GM10266 (cell line): ENCODE data around the gene CHAD.

Source experiments
- DNase-seq: peaks from one replicate; pipeline ENCODE4 v3.0.0; 2012; ENCODE audit errors: extremely low spot score
- CTCF ChIP-seq: IDR thresholded peaks from 2 replicates; pipeline ENCODE4 v1.5.1; 2012; ENCODE audit warnings: mild to moderate bottlenecking, low read depth; ENCODE audit not compliant: control insufficient read depth, insufficient read depth; ENCODE audit errors: missing control alignments

CHAD gene

GRCh38 chr17:50466371-50467113 is 2.1 kb downstream of the CHAD start:
- peak; percentile 11 for DNase-seq
- no peak for TF ChIP-seq CTCF

GRCh38 chr17:50465635-50466034 is 3.0 kb downstream of the CHAD start:
- peak; percentile 8 for DNase-seq
- no peak for TF ChIP-seq CTCF

GRCh38 chr17:50465171-50465570 is 3.5 kb downstream of the CHAD start:
- DNase-seq, result peak; percentile 12
- no peak for TF ChIP-seq CTCF

GRCh38 chr17:50464736-50465135 is 3.9 kb downstream of the CHAD start:
- peak; percentile 15 for DNase-seq
- no peak for TF ChIP-seq CTCF

GRCh38 chr17:50464121-50464520 is 4.6 kb downstream of the CHAD start:
- DNase-seq, result peak; percentile 11
- TF ChIP-seq CTCF, result no peak

- no peak for DNase-seq
- TF ChIP-seq CTCF, result no peak
Measured at GRCh38 chr17:50462446-50462845, 6.2 kb downstream of the CHAD start.

GRCh38 chr17:50461550-50462132 is 7.0 kb downstream of the CHAD start:
- no peak for TF ChIP-seq CTCF
- DNase-seq, result no peak
